ENCODE results near the gene CLDN15.

Gene CLDN15

DNA sequence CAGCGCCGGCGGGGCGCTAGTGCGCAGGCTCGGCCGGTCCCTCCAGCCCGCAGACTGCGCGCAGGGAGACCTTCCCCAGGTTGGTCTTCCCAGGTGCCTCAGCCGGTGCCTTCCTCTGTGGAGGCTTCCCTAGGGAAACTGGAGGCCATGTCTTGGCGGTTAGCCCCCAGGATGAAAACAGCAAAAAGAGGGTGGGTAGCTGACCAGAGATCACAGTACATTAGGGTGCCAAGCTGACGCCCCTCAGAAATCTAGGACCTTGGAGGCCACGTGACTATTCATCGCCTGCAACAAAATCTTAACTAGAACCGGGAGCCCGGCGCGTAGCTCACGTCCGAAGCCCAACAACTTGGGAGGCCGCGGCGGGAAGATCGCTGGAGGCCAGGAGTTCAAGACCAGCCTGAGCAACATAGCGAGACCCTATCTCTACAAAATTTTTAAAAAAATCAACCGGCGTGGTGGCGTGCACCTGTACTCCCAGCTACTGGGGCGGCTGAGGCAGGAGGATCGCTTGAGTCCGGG, 7.6 kb upstream of the CLDN15 start:
- in situ Hi-C loops (cut with HindIII; ENCODE audit: low sequenced_read_pairs) = loop anchor here (5.0 kb wide), 1 partner anchor 57 kb away; no protein-coding TSS in a partner anchor

- in situ Hi-C loops (cut with HindIII; ENCODE audit: low sequenced_read_pairs) = loop anchor here (5.0 kb wide), 1 partner anchor 58 kb away; no protein-coding TSS in a partner anchor
Observed at GRCh38 chr7:101244375-101245146, 7.0 kb upstream of the CLDN15 start, which contains the start of gene FIS1. FIS1 (minus strand) TSS chr7:101245081; CDS start chr7:101245004, 77 bp downstream.

DNA sequence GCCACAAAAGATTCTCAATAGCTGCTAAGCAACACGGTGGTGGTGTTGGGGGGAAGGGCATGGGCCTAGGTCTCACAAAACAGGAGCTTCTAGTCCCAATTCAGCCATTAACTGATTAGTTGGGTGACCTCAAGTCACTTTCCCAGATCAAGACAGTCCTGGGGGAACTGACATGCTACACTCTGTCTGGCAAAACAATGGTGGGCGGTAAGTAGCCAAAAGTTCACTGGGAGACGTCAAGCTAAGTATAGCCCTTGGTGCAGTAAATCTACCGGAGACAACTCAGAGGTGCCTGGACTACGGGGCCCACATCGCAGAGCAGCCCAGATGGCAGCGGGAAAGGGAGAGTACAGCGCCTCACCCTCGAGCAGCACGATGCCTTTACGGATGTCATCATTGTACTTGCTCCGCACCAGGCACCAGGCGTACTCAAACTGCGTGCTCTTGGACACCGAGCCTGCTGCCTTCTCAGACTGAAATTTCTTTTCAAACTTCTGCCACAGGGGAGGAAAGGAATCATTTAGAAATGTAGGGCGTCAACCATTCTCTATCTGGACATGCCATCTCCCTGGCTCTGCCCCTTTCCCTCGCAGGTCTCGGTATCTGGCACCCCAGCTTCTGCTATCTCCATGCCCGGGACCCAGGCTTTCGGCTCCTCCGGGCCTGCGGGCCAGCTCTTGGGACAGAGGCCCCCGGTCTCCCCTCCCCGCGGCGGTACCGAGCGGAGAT, 6.2 kb upstream of the CLDN15 start:
- in situ Hi-C loops (cut with HindIII; ENCODE audit: low sequenced_read_pairs) = no loop called here

GRCh38 chr7:101241443-101242349, 4.1 kb upstream of the CLDN15 start:
- in situ Hi-C loops (cut with HindIII; ENCODE audit: low sequenced_read_pairs) = no loop called here

DNA sequence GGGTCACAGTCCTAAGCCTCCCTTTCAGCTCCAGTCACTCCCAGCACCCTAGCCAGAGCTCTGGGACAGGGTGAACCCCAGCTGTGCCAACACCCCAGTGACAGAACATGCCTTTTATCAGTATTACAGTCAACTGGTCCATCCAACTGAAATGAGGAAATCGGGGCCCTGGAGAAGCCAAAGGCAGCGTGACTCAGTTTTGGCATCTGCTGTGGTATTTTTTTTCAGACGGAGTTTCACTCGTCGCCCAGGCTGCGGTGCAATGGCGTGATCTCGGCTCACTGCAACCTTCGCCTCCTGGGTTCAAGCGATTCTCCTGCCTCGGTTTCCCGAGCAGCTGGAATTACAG, 3.4 kb upstream of the CLDN15 start:
- in situ Hi-C loops (cut with HindIII; ENCODE audit: low sequenced_read_pairs) = no loop called here

- in situ Hi-C loops (cut with HindIII; ENCODE audit: low sequenced_read_pairs) = no loop called here
Observed at GRCh38 chr7:101240226-101241014, 2.8 kb upstream of the CLDN15 start.

GRCh38 chr7:101239951-101240220, 2.3 kb upstream of the CLDN15 start:
- in situ Hi-C loops (cut with HindIII; ENCODE audit: low sequenced_read_pairs) = no loop called here

DNA sequence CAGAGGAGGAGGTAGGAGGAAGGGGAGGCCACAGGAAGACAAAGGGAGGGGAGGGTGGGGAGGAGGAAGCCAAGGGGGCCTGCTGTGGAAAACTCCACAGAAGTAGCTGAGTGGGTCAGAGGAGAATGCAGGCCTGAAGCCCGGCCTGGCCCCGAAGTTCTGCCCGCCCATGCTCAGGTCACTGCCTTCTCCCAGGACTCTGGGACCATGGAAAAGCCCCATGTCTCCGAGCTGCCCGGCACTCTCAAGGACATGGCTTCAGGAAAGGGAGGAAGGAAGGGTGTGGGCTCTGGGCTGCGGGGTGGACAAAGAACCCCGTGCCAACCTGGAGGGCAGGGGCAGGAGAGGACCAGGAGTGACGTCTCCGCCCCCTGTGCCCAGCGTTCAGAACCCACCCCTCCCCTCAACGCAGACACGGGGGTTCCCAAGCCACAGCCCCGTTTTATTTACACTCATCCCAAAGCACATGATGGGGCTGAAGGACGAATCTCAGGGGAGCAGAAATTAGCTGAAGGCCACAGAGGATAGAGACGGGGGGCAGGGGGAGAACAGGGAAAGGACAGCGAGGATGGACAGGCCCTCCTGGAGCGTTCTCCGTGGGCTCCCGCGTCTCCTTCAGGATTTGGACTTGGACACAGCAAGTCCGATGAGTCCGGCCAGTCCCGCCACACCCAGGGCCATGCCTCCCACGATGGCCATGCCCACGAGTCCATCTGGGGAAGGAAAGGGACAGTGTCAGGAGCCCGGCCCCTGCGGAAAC, 1.8 kb upstream of the CLDN15 start:
- in situ Hi-C loops (cut with HindIII; ENCODE audit: low sequenced_read_pairs) = no loop called here

GRCh38 chr7:101238226-101239182, 902 bp upstream of the CLDN15 start:
- in situ Hi-C loops (cut with HindIII; ENCODE audit: low sequenced_read_pairs) = no loop called here

- in situ Hi-C loops (cut with HindIII; ENCODE audit: low sequenced_read_pairs) = no loop called here
Observed at GRCh38 chr7:101236292-101236835, 1.2 kb downstream of the CLDN15 start.

GRCh38 chr7:101235522-101235921, 2.1 kb downstream of the CLDN15 start:
- in situ Hi-C loops (cut with HindIII; ENCODE audit: low sequenced_read_pairs) = no loop called here

DNA sequence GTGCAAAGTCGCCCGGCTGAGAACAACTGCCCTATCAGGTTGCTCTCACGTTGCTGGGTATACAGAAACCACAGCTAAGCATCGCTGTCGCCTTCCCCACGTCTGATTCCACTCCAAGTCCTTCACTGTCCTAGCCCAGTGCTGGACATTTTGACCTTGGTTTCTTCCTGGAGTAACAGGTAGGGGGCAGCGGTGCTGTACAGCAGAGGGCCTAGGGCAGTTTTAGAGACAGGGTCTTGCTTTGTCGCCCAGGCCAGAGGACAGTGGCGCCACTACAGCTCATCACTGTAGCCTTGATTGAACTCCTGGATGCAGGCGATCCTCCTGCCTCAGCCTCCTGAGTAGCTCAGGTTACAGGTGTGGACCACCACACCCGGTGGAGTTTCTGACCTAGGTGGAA, 2.6 kb downstream of the CLDN15 start:
- in situ Hi-C loops (cut with HindIII; ENCODE audit: low sequenced_read_pairs) = no loop called here

- in situ Hi-C loops (cut with HindIII; ENCODE audit: low sequenced_read_pairs) = no loop called here
Observed at GRCh38 chr7:101234636-101235035, 3.0 kb downstream of the CLDN15 start.

DNA sequence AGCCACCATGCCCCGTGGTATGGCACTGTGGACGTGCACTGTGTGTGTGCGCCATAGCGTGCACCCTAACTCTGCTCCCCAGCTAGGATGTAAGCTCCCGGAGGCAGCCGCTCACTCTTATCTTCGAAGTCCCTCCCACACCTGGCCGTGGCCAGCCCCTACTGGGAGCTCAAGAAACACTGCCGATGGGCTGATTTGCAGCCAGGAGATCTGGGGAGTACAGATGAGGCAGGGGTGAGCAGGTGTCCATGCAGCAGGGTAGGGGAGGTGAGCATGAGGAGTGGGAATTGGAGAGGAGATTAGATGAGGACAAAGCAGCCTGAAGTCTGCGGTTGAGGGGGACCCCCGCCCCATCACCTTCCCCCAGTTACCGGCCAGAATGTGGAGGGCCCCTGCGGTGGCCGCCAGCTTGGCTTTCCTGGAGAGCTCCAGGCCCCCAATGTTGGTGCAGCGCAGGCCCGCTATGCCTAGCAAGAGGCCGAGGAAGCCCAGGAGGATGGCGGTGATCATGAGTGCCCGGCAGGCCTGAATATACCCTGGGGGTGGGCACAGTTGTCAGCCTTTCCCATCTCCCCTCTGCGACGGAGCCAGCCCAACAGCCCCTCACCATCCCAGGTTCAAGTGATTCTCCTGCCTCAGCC, 3.6 kb downstream of the CLDN15 start:
- in situ Hi-C loops (cut with HindIII; ENCODE audit: low sequenced_read_pairs) = no loop called here

GRCh38 chr7:101232141-101232850, 5.3 kb downstream of the CLDN15 start:
- in situ Hi-C loops (cut with HindIII; ENCODE audit: low sequenced_read_pairs) = no loop called here

DNA sequence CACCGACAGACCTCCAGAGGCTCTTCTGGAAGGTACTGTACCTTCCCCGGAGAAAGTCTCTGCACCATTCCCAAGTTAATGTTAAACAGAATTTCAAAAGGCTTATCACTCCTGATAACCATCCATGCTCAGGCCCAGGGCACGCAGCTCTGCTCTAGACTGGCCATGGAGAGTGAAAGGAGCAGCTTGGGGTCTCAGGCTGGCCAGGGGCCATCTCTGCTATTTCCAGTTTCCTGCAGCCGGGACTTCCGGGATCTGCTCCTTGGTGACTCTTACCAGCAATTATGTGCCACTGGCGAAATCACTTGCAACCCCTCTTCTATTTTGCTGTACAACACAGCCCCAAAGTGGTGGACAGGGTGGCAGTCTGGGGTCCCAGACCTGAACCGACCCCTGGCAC, 6.0 kb downstream of the CLDN15 start:
- in situ Hi-C loops (cut with HindIII; ENCODE audit: low sequenced_read_pairs) = no loop called here

GRCh38 chr7:101226721-101227120, 10.9 kb downstream of the CLDN15 start:
- in situ Hi-C loops (cut with HindIII; ENCODE audit: low sequenced_read_pairs) = no loop called here

Measured in endothelial cell of hepatic sinusoid (primary cell).